K562 (cell line): ENCODE results near the gene HNRNPDL. TPM values are rescaled to one million over a fixed set of nuclear protein-coding genes. Genes with fewer than 3 reads are reported as not detected.

Experiments used
- AFF4 ChIP-seq: sonication (generic); formaldehyde crosslinking; IDR thresholded peaks from 2 replicates; pipeline ENCODE4 v1.8.0; 2023; ENCODE audit warnings: mild to moderate bottlenecking, missing genetic modification reagents
- ARID4B ChIP-seq: sonication (generic); formaldehyde crosslinking; IDR thresholded peaks from 2 replicates; pipeline ENCODE4 v1.8.0; 2022; ENCODE audit warnings: mild to moderate bottlenecking, missing genetic modification reagents
- NFE2L1 ChIP-seq: fragments of 450-650 bp; IDR thresholded peaks from 2 replicates; pipeline ENCODE4 v1.6.1; 2016; ENCODE audit warnings: missing genetic modification characterization, low read depth, mild to moderate bottlenecking, missing compliant biosample characterization, moderate library complexity, borderline replicate concordance
- OTX1 ChIP-seq: fragments of 450-650 bp; formaldehyde crosslinking; IDR thresholded peaks from 2 replicates; pipeline ENCODE4 v1.4.0; 2022; ENCODE audit warnings: mild to moderate bottlenecking
- PHF8 ChIP-seq: fragments of 200-600 bp; sonication (generic); IDR thresholded peaks from 2 replicates; pipeline ENCODE4 v1.6.1; 2012; ENCODE audit warnings: mixed run types, mild to moderate bottlenecking, inconsistent platforms, low read length, moderate library complexity, borderline replicate concordance
- SP1 ChIP-seq: sonication (generic); formaldehyde crosslinking; IDR thresholded peaks from 2 replicates; pipeline ENCODE4 v1.8.1; 2022; ENCODE audit warnings: mild to moderate bottlenecking, missing genetic modification reagents
- ZBTB5 ChIP-seq: fragments of 450-650 bp; IDR thresholded peaks from 2 replicates; pipeline ENCODE4 v1.6.1; 2017; ENCODE audit warnings: antibody characterized with exemption
- ZC3H4 ChIP-seq: sonication (generic); formaldehyde crosslinking; IDR thresholded peaks from 2 replicates; pipeline ENCODE4 v1.9.0; 2021; ENCODE audit warnings: missing genetic modification reagents, borderline replicate concordance
- ZKSCAN8 ChIP-seq: fragments of 200-800 bp; sonication (Bioruptor generic); IDR thresholded peaks from 2 replicates; pipeline ENCODE4 v1.6.1; 2016; ENCODE audit warnings: missing genetic modification characterization, missing compliant biosample characterization
- ZNF124 ChIP-seq: sonication (generic); formaldehyde crosslinking; IDR thresholded peaks from 2 replicates; pipeline ENCODE4 v1.8.1; 2022; ENCODE audit warnings: missing genetic modification reagents
- ZNF589 ChIP-seq: fragments of 200-800 bp; sonication (Bioruptor generic); IDR thresholded peaks from 2 replicates; pipeline ENCODE4 v1.6.1; 2016; ENCODE audit warnings: low read depth, missing genetic modification characterization, missing compliant biosample characterization
- ZNF707 ChIP-seq: fragments of 250-450 bp; sonication (Bioruptor Pico); conservative IDR thresholded peaks from 2 replicates; pipeline ENCODE4 v1.8.0; 2022; ENCODE audit warnings: inconsistent platforms, mild to moderate bottlenecking, moderate library complexity
- ZNF77 ChIP-seq: fragments of 250-450 bp; sonication (Bioruptor Pico); IDR thresholded peaks from 2 replicates; pipeline ENCODE4 v1.5.0; 2020
- polyA plus RNA-seq, 8 experiments: library from polyadenylated mRNA; depleted of rRNA in 4 of 8; stranded (reverse) in 5 of 8; unstranded in 3 of 8; fragments of >200 nt; fragmentation: Nextera tagmentation in 2 of 8; fragmentation: Illumina TruSeq in 1 of 8; extraction: Ambion mirVana in 2 of 8; extraction: Trizol in 1 of 8; gene quantifications; 2 replicates each; pipeline versions ENCODE4 v1.2.1 to v1.2.3, GENCODE V29; 2011 to 2014; ENCODE audit warnings: inconsistent platforms in 1 of 8, missing spikeins in 1 of 8
- total RNA-seq, 7 experiments: library from RNA; depleted of rRNA in 6 of 7; stranded (reverse); fragments of >200 nt in 6 of 7; fragmentation: Illumina TruSeq in 2 of 7; extraction: Trizol in 2 of 7; gene quantifications; 2 replicates each; pipeline versions ENCODE4 v1.2.1 to v1.2.3, GENCODE V29; 2011 to 2021; ENCODE audit warnings: low replicate concordance in 1 of 7

The HNRNPDL gene
- total and polyA plus RNA-seq, 9 of the 15 experiments (the other 6 are each of a cell fraction or from before 2014, with no cell fraction given): 243 to 652 (median 351) TPM

- TF ChIP-seq PHF8: peak; percentile 46; the same call in 1 of the 2 replicates
- no peak for TF ChIP-seq ZKSCAN8 (CRISPR knock-in tag)
- no peak for TF ChIP-seq NFE2L1 (tag)
- TF ChIP-seq SP1 (CRISPR knock-in tag): peak; percentile 91
- TF ChIP-seq ZNF589 (CRISPR knock-in tag): no peak
- no peak for TF ChIP-seq ZBTB5
- peak; percentile 84 for TF ChIP-seq ARID4B (CRISPR knock-in tag)
- TF ChIP-seq ZNF124 (CRISPR knock-in tag): no peak
- TF ChIP-seq ZNF707: no peak
- no peak for TF ChIP-seq OTX1 (CRISPR knock-in tag)
- TF ChIP-seq ZNF77 (CRISPR knock-in tag): no peak
- TF ChIP-seq ZC3H4 (CRISPR knock-in tag): no peak
- TF ChIP-seq AFF4 (CRISPR knock-in tag): no peak; the same call in 1 of the 2 replicates
Observed at GRCh38 chr4:82430193-82430963, at the start of gene HNRNPDL, which contains the start of gene ENOPH1 (continued).
